GM12878 (cell line): ENCODE data around the gene SESN3. TPM values are rescaled to one million over a fixed set of nuclear protein-coding genes. Genes with fewer than 3 reads are reported as not detected.

Experiments used
- ATAC-seq: fragments of 200-7000 bp; cut with Tn5 transposase; 3 replicates; pipeline ENCODE4 v1.9.1; 2020; ENCODE audit warnings: mild to moderate bottlenecking, moderate library complexity
- BruUV-seq: library from RNA; stranded (reverse); fragments of 400-500 nt; replicated peaks from 2 replicates; lab custom pipeline; 2021; lab: Mats Ljungman, UMichigan
- CTCF ChIA-PET: fragments of 300-600 bp; sonication (Branson Sonifier 250); formaldehyde crosslinking; extraction: SDS; loops from one replicate; lab custom pipeline; 2021; ENCODE audit warnings: inconsistent platforms; lab: Yijun Ruan, JAX
- POLR2A ChIA-PET: fragments of 350-600 bp; formaldehyde crosslinking; extraction: SDS; loops from one replicate; lab custom pipeline; 2021; ENCODE audit warnings: inconsistent platforms; lab: Charles Lee
- RAD21 ChIA-PET: fragments of 300-600 bp; sonication (Branson Sonifier 250); formaldehyde crosslinking; loops from one replicate; lab custom pipeline; 2023; ENCODE audit warnings: antibody characterized with exemption; ENCODE audit not compliant: unreplicated experiment; lab: Charles Lee
- SMC1A ChIA-PET: fragments of 300-600 bp; sonication (Branson Sonifier 250); formaldehyde crosslinking; loops from one replicate; lab custom pipeline; 2023; ENCODE audit not compliant: unreplicated experiment, uncharacterized antibody; lab: Charles Lee
- DNase-seq: peaks from one replicate; pipeline ENCODE4 v3.0.0-alpha.2; 2011; ENCODE audit warnings: low read depth, low spot score
- FAIRE-seq: peaks from 3 replicates; lab custom pipeline; 2011; peaks lifted over from hg19 to GRCh38; lab: Jason Lieb, UNC
- H2AFZ ChIP-seq: 2 replicates; pipeline ENCODE4 v1.6.0; 2011; ENCODE audit warnings: low read depth, low read length, control low read depth; ENCODE audit not compliant: control insufficient read depth
- H3K27ac ChIP-seq: 2 replicates; pipeline ENCODE4 v1.5.1; 2011; ENCODE audit warnings: control low read depth; ENCODE audit not compliant: control insufficient read depth, insufficient read depth
- H3K27me3 ChIP-seq, 2 experiments: replicated peaks in 1 of 2; 2 replicates each; pipeline versions ENCODE4 v1.6.0 to v1.6.1; 2011; ENCODE audit warnings: low read length in 1 of 2; ENCODE audit not compliant: control insufficient read depth in 2 of 2, insufficient read depth in 2 of 2
- H3K36me3 ChIP-seq, 2 experiments: 2 replicates each; pipeline ENCODE4 v1.5.1; 2011; ENCODE audit warnings: low read length in 1 of 2; ENCODE audit not compliant: control insufficient read depth in 2 of 2, insufficient read depth in 2 of 2
- H3K4me1 ChIP-seq: 2 replicates; pipeline ENCODE4 v1.6.1; 2011; ENCODE audit warnings: mild to moderate bottlenecking, low read length, moderate library complexity, mixed read lengths; ENCODE audit not compliant: control insufficient read depth, insufficient read depth
- H3K4me2 ChIP-seq: 2 replicates; pipeline ENCODE4 v1.6.0; 2011; ENCODE audit warnings: control low read depth; ENCODE audit not compliant: control insufficient read depth, insufficient read depth
- H3K4me3 ChIP-seq: fragments of 200-600 bp; sonication (generic); 2 replicates; pipeline ENCODE4 v1.5.1; 2016
- H3K79me2 ChIP-seq: 2 replicates; pipeline ENCODE4 v1.6.0; 2011; ENCODE audit warnings: low read length; ENCODE audit not compliant: control insufficient read depth, insufficient read depth
- H3K9ac ChIP-seq: 2 replicates; pipeline ENCODE4 v1.8.0; 2011; ENCODE audit warnings: low read length, control low read depth, mixed read lengths; ENCODE audit not compliant: control insufficient read depth, insufficient read depth
- H3K9me3 ChIP-seq: replicated peaks from 3 replicates; pipeline ENCODE4 v1.5.1; 2011; ENCODE audit warnings: mild to moderate bottlenecking, low read length; ENCODE audit not compliant: control insufficient read depth, insufficient read depth
- H4K20me1 ChIP-seq: 2 replicates; pipeline ENCODE4 v1.6.0; 2011; ENCODE audit not compliant: control insufficient read depth, insufficient read depth
- BCLAF1 ChIP-seq: fragments of 450-650 bp; IDR thresholded peaks from 2 replicates; pipeline ENCODE4 v1.6.1; 2017; ENCODE audit warnings: antibody characterized with exemption, mild to moderate bottlenecking, moderate library complexity
- DPF2 ChIP-seq: fragments of 450-650 bp; IDR thresholded peaks from 2 replicates; pipeline ENCODE4 v1.6.1; 2017; ENCODE audit warnings: mild to moderate bottlenecking
- ESRRA ChIP-seq: IDR thresholded peaks from 2 replicates; pipeline ENCODE4 v1.6.1; 2012; ENCODE audit warnings: mild to moderate bottlenecking, low read length, improper control_type of control experiment
- IKZF1 ChIP-seq: fragments of 450-650 bp; conservative IDR thresholded peaks from 2 replicates; pipeline ENCODE4 v1.6.1; 2017; ENCODE audit warnings: antibody characterized with exemption, mild to moderate bottlenecking
- IKZF2 ChIP-seq, 2 experiments: fragments of 450-650 bp; IDR thresholded peaks; 2 replicates each; pipeline ENCODE4 v1.6.1; 2017; ENCODE audit warnings: mild to moderate bottlenecking in 2 of 2, moderate library complexity in 2 of 2
- MAX ChIP-seq: IDR thresholded peaks from 2 replicates; pipeline ENCODE4 v1.6.1; 2012; ENCODE audit warnings: low read depth, low read length, improper control_type of control experiment
- MTA2 ChIP-seq: fragments of 450-650 bp; IDR thresholded peaks from 2 replicates; pipeline ENCODE4 v1.6.1; 2016; ENCODE audit warnings: low read depth, mild to moderate bottlenecking, moderate library complexity
- MXI1 ChIP-seq: fragments of 150-350 bp; IDR thresholded peaks from 2 replicates; pipeline ENCODE4 v1.6.1; 2011; ENCODE audit warnings: low read depth, mild to moderate bottlenecking, inconsistent platforms, low read length, improper control_type of control experiment
- NFXL1 ChIP-seq: fragments of 450-650 bp; IDR thresholded peaks from 2 replicates; pipeline ENCODE4 v1.6.1; 2017; ENCODE audit warnings: antibody characterized with exemption, mild to moderate bottlenecking, borderline replicate concordance
- NR2F1 ChIP-seq: fragments of 450-650 bp; conservative IDR thresholded peaks from 2 replicates; pipeline ENCODE4 v1.6.1; 2017; ENCODE audit warnings: mild to moderate bottlenecking
- POU2F2 ChIP-seq: IDR thresholded peaks from 3 replicates; pipeline ENCODE4 v1.6.1; 2011; ENCODE audit warnings: low read depth, mild to moderate bottlenecking, low read length, borderline replicate concordance
- RELB ChIP-seq: fragments of 450-650 bp; IDR thresholded peaks from 2 replicates; pipeline ENCODE4 v1.6.1; 2017; ENCODE audit warnings: low read depth, mild to moderate bottlenecking, moderate library complexity
- REST ChIP-seq: IDR thresholded peaks from 2 replicates; pipeline ENCODE4 v1.6.1; 2012; ENCODE audit warnings: mild to moderate bottlenecking, low read depth, low read length
- RUNX3 ChIP-seq: IDR thresholded peaks from 2 replicates; pipeline ENCODE4 v1.6.1; 2012; ENCODE audit warnings: low read length, inconsistent platforms
- SMC3 ChIP-seq: IDR thresholded peaks from 2 replicates; pipeline ENCODE4 v1.6.1; 2011; ENCODE audit warnings: low read length, improper control_type of control experiment, borderline replicate concordance
- SREBF2 ChIP-seq: IDR thresholded peaks from 2 replicates; pipeline ENCODE4 v1.6.1; 2012; ENCODE audit warnings: mild to moderate bottlenecking, low read length
- ZSCAN29 ChIP-seq: fragments of 450-650 bp; IDR thresholded peaks from 2 replicates; pipeline ENCODE4 v1.6.1; 2017; ENCODE audit warnings: mild to moderate bottlenecking, moderate library complexity
- WGBS: methylation state at CpG from one replicate; pipeline ENCODE4 v1.1.6; 2016; ENCODE audit warnings: low lambda C conversion rate; ENCODE audit not compliant: insufficient replicate concordance, insufficient coverage; ENCODE audit errors: missing lambda C conversion rate; 5-methylcytosine and 5-hydroxymethylcytosine counted together
- in situ Hi-C: fragments of 300-500 bp; cut with MboI; formaldehyde crosslinking; loops from 9 replicates; pipeline ENCODE4 v1.14.3; 2018; ENCODE audit warnings: mixed read lengths
- intact Hi-C: fragments of 100-400 bp; cut with micrococcal nuclease; formaldehyde crosslinking; loops from one replicate; pipeline ENCODE4 v1.14.2; 2022; ENCODE audit not compliant: unreplicated experiment
- polyA plus RNA-seq, 11 experiments: library from polyadenylated mRNA; depleted of rRNA in 4 of 11; unstranded in 6 of 11; stranded (reverse) in 5 of 11; fragments of >200 nt; fragmentation: Nextera tagmentation in 4 of 11; fragmentation: Illumina TruSeq in 1 of 11; extraction: Ambion mirVana in 4 of 11; extraction: Trizol in 1 of 11; gene quantifications; 1 replicate in 1 of 11; 2 replicates in 10 of 11; pipeline versions ENCODE4 v1.2.1 to v1.2.3, GENCODE V29; 2011 to 2016; ENCODE audit warnings: inconsistent platforms in 2 of 11, missing spikeins in 2 of 11, low read depth in 1 of 11
- total RNA-seq, 4 experiments: library from RNA; depleted of rRNA in 3 of 4; stranded (reverse); fragments of >200 nt in 3 of 4; fragmentation: Illumina TruSeq in 1 of 4; extraction: Trizol in 1 of 4; gene quantifications; 2 replicates each; pipeline versions ENCODE4 v1.2.1 to v1.2.3, GENCODE V29; 2013 to 2021

The SESN3 gene
- total and polyA plus RNA-seq, 10 of the 15 experiments (the other 5 are each of a cell fraction or from before 2014, with no cell fraction given): 0.64 to 6.7 (median 3.0) TPM

- SMC1A ChIA-PET: interaction anchor here (0.7 to 12.4 kb wide), 19 partner anchors 9 to 462 kb away, joined by 3 to 261 read pairs (median 6); partner anchors contain the start of gene SESN3
- no peaks in the 10 kb centered on the region for H4K20me1 ChIP-seq
- peak overlapping the region; percentile 46 for H2AFZ ChIP-seq
- H3K4me3 ChIP-seq: no peak overlapping the region
- 0% methylated on average over 1 of the region's 1 CpG for WGBS
- RAD21 ChIA-PET: interaction anchor here (0.6 to 7.2 kb wide), 15 partner anchors 8 to 463 kb away, joined by 3 to 195 read pairs (median 4); partner anchors contain the start of gene SESN3
- no peaks in the 10 kb centered on the region for H3K27me3 ChIP-seq
- H3K27ac ChIP-seq: peak overlapping the region; percentile 42
- H3K79me2 ChIP-seq: no peaks in the 10 kb centered on the region
- no peaks in the 10 kb centered on the region for H3K36me3 ChIP-seq
- H3K9ac ChIP-seq: no peak overlapping the region
- peaks cover 55% of the 10 kb centered on the region for H3K4me1 ChIP-seq
- POLR2A ChIA-PET: interaction anchor here (0.7 to 8.0 kb wide), 12 partner anchors 8 to 671 kb away, joined by 3 to 160 read pairs (median 4); partner anchors contain the start of gene SESN3
- in situ Hi-C loops: no loop called here
- ATAC-seq (no peak), DNase-seq (no peak), FAIRE-seq (no peak)
- H3K4me2 ChIP-seq: no peak overlapping the region; the same call in 1 of the 2 replicates
- intact Hi-C loops: loop anchor here (10.0 kb wide), 1 partner anchor 1728 kb away; no protein-coding TSS in a partner anchor
- CTCF ChIA-PET: interaction anchor here (1.3 to 6.0 kb wide), 8 partner anchors 8 to 453 kb away, joined by 3 to 49 read pairs (median 8); partner anchors contain the start of gene SESN3
- no TSS peak for BruUV-seq
- H3K9me3 ChIP-seq: no peaks in the 10 kb centered on the region
- TF ChIP-seq SMC3: no peak
- TF ChIP-seq REST: no peak
- 0 out of 3 replicates have a peak, but pooled peaks have one; percentile 37 for TF ChIP-seq POU2F2
- 0 out of 2 replicates have a peak, but pooled peaks have one; percentile 17 for TF ChIP-seq MTA2
- no peak for TF ChIP-seq ESRRA
- peak; percentile 41; the same call in 1 of the 2 replicates for TF ChIP-seq NR2F1
- TF ChIP-seq BCLAF1: no peak
- TF ChIP-seq IKZF1: 0 out of 2 replicates have a peak, but pooled peaks have one; percentile 20
- TF ChIP-seq MAX: no peak
- TF ChIP-seq MXI1: no peak
- TF ChIP-seq ZSCAN29: no peak
- TF ChIP-seq IKZF2 (IDR thresholded peaks at IDR 0.05): 0 out of 4 replicates have a peak, but pooled peaks of 1 of the 2 experiments have one; percentile 39
- no peak for TF ChIP-seq RUNX3
- TF ChIP-seq SREBF2: no peak
- TF ChIP-seq RELB: no peak
- 0 out of 2 replicates have a peak, but pooled peaks have one; percentile 21 for TF ChIP-seq DPF2
- no peak for TF ChIP-seq NFXL1
Observed at GRCh38 chr11:95252586-95252985, 21.6 kb upstream of the SESN3 start.
